NCI-H774 (cell line): ENCODE results near the gene MIA3.
A peak's percentile ranks its signal among the peaks of the same experiment; 100 is the strongest.
"Not testable (repeated sequence)": the region's sequence is repeated elsewhere in the genome, so short reads cannot be mapped to it uniquely, and the experiment has no call there.

Experiments used
- DNase-seq: peaks from one replicate; lab custom pipeline; 2025; lab: John Stamatoyannopoulos, UW

MIA3 gene, protein sequence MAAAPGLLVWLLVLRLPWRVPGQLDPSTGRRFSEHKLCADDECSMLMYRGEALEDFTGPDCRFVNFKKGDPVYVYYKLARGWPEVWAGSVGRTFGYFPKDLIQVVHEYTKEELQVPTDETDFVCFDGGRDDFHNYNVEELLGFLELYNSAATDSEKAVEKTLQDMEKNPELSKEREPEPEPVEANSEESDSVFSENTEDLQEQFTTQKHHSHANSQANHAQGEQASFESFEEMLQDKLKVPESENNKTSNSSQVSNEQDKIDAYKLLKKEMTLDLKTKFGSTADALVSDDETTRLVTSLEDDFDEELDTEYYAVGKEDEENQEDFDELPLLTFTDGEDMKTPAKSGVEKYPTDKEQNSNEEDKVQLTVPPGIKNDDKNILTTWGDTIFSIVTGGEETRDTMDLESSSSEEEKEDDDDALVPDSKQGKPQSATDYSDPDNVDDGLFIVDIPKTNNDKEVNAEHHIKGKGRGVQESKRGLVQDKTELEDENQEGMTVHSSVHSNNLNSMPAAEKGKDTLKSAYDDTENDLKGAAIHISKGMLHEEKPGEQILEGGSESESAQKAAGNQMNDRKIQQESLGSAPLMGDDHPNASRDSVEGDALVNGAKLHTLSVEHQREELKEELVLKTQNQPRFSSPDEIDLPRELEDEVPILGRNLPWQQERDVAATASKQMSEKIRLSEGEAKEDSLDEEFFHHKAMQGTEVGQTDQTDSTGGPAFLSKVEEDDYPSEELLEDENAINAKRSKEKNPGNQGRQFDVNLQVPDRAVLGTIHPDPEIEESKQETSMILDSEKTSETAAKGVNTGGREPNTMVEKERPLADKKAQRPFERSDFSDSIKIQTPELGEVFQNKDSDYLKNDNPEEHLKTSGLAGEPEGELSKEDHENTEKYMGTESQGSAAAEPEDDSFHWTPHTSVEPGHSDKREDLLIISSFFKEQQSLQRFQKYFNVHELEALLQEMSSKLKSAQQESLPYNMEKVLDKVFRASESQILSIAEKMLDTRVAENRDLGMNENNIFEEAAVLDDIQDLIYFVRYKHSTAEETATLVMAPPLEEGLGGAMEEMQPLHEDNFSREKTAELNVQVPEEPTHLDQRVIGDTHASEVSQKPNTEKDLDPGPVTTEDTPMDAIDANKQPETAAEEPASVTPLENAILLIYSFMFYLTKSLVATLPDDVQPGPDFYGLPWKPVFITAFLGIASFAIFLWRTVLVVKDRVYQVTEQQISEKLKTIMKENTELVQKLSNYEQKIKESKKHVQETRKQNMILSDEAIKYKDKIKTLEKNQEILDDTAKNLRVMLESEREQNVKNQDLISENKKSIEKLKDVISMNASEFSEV (N-terminal part only)

DNA sequence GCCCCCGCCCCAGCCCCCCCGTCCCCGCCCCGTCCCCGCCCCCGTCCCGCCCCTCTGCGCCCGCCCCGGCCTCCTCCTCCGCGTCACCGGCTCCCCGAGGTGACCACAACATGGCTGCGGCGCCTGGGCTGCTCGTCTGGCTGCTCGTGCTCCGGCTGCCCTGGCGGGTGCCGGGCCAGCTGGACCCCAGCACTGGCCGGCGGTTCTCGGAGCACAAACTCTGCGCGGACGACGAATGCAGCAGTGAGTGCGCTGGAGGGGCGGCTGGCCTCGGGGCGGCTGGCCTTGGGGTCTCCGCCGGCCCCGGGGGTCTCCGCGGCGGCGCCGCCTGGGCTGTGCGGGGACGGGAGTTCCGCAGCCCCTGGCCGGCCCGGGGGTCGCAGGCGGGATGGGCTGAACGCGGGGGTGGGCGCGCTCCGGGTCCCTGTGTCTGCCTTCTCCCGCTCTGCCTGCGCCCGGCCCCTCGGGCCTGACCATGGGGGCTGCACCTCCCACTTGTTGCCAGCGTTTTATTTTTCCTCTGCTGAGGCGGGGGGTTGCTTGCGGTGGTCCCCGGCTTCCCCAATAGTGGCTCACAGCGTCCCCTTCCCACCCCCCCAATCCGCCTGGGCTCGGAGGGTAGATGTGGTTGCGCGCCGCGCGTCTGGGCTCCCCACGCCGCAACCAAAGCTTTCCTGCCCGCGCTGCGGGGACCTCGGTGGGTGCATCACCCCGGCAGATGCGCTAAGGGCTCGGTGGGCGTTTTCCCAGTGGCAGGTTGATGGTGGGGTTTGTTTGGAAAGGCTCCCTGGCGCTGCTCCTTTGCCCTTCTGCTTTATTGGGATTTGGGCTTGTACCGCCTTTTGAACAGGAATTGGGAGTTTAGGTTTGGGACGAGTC, at the start of gene MIA3:
Gene MIA3 (plus strand): TSS at position 97 of the 879 bp plus-strand sequence. CDS start 14 bp downstream, at position 111.
- DNase-seq, result peak; percentile 84

DNA sequence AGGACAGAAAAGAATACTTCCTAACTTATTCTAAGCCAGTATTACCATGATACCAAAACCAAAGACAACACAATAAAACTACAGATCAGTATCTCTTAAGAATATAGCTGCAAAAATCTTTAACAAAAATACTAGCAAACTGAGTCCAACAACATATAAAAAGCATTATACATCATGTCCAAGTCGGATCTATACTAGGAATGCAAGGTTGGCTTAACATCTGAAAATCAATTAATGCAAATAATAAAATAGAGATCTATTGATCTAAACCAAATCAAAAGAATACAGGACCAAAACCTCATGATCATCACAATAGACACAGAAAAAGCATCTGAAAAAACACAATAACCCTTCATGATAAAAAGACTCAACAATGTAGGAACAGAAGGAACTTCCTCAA, 47.1 kb upstream of the MIA3 start:
- DNase-seq, result no peak

DNA sequence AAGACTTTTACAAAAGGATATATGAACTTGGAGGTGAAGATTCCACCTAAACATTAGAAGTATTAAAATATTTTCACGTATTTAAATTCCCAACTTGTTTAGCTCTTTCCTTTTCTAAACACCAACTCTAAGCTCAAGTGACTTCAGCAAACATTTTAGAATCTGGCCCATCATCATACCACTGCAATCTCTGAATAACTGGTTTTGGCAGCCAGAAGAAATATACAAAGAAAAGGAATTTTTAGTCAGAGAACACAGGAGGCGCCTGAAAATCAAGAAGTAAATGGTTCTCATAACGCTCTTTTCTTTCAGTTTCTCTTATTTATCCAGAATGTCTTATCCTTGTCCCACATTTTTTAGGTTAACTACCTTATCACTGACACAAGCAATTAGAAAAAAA, 38.6 kb upstream of the MIA3 start:
- DNase-seq, result no peak

DNA sequence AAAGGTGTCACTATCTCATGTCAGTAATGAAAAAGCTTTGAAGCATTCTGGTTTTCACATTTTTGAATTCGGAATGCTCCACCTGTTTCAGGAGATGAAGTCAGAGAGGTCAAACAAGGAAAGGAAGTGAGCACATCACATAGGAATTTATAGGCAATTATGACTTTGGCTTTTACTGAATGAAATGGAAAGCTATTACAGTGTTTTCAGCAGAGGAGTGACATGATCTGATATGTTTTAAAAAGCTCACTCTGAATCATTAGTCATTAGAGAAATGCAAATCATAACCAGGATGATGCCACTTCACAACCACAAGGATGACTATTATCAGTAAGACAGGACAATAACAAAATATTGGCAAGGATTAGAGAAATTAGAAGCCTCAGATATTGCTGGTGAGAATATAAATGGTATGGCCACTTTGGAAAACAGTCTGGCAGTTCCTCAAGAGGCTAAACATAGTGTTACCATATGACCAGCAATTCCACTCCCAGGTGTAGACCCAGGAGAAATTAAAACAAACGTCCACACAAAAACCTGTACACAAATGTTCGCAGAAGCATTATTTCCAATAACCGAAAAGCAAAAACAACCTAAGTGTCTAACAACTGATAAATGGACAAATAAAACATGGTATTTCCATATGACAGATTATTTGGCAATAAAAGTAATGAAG, 35.7 kb upstream of the MIA3 start:
- no peak for DNase-seq

DNA sequence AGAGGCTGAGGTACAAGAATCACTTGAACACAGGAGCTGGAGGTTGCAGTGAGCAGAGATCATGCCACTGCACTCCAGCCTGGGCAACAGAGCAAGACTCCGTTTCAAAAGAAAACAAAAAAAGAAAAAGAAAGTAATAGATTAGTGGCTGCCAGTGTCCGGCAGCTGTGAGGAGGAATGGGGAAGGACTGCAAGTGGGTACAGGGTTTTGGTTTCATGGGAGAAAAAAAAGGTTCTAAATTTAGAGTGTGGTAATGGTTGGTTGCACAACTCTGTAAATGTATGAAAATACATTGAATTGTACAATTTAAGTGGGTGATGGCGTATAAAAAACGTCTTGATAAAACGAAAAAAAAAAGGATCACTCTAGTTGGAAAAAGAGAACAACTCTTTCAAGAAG, 34.8 kb upstream of the MIA3 start:
- DNase-seq, result no peak

DNA sequence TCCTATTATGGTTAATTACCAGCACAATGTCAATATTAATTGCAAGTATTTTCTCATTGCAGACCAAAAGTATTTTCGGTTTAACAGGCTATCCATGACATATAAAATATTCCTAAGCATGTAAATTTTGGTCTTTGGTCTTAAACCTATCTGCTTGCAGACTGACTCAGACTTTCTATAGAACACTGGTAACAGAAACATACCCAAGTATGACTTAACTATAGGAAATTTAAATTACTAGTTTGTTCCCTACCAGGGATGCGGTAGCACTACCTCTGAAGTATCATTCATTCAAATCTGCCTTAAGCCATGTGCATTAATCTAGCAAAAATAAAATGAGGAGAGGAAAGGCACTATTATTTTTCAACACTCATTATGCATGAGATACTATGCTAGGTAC, 31.1 kb upstream of the MIA3 start:
- DNase-seq, result no peak

DNA sequence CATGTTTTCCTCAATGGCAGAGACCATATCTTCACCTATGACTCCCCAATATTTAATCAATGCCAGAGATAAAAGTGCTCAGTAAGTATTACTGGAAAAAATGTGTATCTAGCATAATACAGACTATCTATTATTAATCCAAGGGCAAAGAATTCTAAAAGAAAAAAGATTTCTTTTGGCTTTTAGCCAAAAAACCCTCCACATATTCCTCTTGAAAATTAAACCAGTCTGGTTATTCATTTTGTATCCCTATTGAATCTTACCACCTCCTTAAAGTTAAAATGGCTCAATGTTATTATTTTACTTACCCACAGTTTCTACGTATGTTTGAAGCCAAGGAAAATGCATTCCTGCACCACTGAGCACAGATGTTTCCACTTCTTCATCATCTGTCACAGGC, 29.8 kb upstream of the MIA3 start:
- no peak for DNase-seq

DNA sequence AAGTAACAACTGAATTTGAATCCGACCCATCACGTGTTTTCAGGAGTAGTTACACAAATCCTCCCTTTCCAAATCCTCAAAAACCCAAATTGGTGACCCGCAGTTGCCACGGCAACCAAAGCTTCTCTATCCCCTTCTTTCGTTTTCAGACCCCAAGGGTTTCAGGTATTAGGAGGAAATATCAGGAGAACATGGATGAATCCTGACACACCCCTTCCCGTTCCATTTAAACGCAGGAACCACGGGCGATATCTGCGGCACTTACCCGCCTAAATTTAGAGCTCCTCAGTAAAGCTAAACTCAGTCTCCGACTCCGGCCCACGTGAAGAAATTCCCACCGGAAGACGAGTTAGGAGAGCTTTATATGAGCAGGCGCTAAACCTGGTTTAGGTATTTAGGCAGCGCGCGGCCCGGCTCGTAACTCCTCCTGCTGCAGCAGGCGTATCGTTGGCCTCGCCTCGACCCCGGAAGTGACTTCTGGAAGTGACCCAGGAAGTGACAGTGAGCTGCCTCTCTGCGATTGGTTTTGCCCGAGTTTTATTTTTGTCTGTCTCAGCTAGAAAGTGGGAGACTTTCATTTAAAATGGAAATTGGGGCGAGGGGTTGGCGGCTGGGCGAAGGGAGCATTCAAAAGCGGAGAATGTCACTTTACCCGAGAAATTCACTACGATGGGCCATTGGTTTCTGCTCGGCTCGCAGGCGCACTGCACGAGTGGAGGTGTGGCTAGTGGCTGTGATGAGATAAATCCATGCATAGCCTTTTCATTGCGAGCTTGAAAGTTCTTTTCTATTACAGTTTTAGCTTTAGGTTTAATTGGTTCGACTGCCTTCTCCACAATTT, 28.2 kb upstream of the MIA3 start, which contains the start of gene TAF1A:
Gene TAF1A (minus strand): TSS at position 472 of the 841 bp plus-strand sequence.
- DNase-seq, result peak; percentile 84

DNA sequence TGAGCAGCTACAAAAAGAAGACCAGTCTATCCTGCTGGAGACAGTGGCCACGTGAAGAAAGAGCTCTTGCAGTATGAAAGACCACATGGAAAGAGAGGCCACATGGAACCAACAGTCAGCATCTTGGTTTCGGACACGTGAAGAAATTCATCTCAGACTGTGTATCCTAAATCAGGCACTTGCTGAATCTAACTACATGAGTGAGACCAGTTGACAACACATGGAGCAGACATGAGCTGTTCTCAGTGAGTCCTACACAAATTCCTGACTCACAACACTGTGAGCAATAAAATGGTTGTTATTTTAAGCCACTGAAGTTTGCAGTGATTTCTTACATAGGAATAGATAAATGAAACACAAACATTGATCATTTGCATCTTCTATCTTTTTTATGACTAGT, 25.7 kb upstream of the MIA3 start:
- DNase-seq, result no peak

DNA sequence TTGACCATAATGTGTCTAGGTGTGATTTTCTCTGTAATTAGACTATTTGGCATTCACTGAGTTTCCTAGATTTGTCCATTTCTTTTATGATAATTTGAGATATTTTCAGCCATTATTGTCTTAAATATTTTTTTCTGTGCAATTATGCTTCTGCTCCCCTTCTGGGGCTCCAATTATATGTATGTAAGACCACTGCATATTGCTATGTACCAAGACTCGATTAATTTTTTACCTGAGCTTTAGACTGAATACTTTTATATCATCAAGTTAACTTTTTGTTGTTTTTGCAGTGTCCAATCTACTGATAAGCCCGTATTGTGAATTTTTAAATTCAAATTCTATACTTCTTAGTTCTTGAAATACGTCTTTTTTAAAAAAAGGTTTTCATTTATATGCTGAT, 23.1 kb upstream of the MIA3 start:
- DNase-seq, result no peak

DNA sequence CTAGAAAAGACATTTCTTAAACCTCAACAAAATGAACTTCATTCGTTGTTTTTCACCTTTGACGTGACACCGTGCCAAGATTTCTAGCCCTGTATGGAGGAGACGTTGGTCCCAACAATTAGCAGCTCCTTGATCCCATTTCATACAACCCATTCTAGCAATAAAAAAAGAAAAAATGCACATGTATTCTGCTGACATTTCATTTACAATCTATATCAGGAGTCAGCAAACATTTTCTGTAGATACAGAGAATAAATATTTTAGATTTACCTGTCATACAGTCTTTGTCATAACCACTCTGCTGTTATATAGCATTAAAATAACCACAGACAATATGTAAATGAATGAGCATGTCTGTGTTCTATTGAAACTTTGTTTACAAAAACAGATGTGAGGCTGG, 21.2 kb upstream of the MIA3 start:
- DNase-seq, result no peak

DNA sequence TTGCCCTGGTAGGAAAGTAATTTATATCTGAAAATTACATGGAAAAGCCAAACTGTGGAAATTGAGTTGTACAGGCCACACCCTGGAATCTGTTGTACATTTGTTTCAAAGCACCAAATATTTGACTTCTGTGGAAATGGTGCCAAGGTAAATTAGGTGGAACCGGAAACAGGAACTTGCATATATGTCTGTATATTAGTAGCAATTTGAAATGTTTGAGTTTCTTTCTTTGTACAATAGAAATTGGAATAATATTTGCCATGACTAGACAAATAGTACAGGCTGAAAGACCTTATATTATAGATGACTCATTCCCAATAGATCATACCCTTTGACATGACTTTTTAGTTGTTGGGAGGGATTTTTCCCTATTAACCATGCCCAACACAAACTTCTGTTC, 17.6 kb upstream of the MIA3 start:
- peak; percentile 65 for DNase-seq

DNA sequence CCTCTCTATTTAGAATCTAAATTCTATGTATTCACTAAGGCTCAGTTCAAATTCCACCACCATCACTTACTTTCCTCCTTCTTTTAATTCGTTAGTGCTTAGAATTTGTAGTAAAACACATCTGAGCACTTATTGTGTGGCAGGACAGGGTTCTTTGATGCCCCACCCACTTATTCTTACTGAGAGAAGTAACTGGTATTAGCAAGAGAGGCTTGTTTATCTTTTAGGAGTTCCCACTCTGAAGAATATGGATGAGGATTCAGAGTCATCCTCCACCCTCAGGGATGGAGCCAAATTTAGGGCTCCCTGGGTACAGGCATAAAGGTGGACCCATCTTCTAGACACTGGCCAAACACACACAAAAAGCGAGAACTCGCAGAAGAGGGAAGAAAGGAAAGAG, 16.6 kb upstream of the MIA3 start:
- no peak for DNase-seq

DNA sequence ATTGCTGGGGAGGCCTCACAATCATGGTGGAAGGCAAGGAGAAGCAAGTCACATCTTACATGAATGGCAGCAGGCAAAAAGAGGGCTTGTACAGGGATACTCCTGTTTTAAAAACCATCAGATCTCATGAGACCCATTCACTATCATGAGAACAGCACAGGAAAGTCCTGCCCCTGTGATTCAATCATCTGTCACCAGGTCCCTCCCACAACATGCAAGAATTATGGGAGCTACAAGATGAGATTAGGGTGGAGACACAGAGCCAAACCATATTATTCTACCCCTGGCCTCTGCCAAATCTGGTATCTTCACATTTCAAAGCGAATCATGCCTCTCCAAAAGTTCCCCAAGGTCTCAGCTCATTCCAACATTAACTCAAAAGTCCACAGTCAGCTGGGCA, 11.1 kb upstream of the MIA3 start:
- no peak for DNase-seq

DNA sequence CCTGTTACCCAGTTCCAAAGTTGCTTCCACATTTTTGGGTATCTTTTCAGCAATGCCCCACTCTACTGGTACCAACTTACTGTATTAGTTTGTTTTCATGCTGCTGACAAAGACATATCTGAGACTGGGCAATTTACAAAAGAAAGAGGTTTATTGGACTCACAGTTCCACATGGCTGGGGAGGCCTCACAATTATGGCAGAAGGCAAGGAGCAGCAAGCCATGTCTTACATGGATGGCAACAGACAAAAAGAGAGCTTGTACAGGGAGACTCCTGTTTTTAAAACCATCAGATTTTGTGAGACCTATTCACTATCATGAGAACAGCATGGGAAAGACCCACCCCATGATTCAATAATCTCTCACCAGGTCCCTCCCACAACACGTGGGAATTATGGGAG, 8.8 kb upstream of the MIA3 start:
- DNase-seq, result not testable (repeated sequence)

DNA sequence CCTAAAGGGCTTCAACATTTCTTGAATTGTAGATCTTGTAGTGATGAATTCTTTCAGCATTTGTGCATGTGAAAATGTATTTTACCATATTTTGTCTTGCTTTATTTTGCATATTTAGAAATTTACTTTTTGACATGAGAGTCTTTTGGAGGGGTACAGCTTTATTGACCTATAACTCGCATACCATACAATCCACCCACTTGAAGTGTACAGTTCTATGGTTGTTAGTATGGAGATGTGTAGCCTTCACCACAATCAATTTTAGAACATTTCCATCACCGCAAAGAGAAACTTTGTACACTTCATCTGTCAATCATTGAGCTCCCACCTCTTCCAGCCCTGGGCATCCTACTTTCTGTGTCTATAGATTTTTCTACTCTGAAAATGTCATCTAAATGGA, 7.2 kb upstream of the MIA3 start:
- no peak for DNase-seq

DNA sequence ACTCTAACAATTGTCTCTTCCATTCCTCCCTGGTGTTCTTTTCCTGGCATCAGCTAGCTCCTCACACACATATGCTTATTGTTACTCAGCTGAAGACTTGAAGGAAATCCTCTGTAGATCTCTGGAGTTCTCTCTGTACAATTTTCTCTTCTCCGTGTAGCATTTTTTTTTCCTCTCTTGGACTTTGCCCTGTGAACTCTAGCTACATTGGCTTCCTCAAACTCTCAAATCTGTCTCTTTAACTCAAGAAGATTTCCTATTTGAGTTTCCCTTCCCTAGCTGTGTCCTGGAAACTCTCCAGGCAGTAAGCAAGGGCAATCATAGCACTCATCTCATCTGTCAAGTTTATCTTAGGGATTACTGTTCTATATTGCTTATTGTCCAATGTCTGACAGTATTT, 4.3 kb upstream of the MIA3 start:
- no peak for DNase-seq

DNA sequence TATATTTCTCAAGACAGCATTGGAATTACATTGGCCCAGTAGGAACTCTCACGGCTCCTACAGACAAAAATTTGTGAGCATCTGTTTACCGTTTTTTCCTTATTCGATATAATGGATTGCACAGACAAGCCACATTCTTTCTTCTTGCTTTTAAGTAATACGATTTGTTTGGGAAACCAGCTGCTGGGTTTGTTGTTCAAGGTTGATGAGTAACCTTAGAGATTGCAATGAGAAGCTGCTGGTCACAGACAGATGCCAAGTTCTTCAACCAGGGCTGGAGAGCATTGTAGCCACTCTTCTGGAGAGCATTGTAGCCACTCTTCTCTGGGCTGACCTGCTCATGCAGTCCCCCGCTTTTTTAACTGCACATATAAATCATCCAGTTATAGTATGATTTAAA, 1.4 kb upstream of the MIA3 start:
- DNase-seq, result no peak

DNA sequence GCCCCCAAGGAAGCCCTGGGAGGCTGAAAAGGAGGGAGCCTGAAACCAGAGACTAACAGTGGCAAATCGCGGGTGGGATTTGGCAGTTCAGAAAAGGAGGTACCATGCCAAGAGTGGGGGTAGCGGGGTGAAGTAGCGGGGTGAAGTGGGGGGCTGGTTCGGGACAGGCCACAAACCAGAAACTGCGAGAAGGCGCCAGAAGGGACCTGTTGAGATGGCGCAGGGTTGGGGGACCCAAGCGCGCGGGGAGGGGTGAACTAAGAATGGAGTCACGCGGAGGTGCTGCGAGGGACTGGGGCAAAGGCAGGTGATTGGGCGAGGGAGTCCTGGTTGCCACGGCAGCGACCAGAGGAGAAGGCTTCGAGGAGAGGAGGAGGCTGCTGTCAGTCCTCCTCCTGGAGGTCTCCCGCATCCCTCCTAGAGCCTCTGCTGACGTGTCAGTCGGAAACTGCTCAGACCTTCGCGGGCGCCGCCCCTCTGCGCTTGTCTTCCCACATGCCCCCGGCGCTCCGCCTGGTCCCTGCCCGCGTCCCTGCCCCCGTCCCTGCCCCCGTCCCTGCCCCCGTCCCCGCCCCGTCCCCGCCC, 438 bp upstream of the MIA3 start:
- peak; percentile 87 for DNase-seq
